GM11168 (cell line): ENCODE data around the gene CCDC146.
"Not testable (repeated sequence)": the region's sequence is repeated elsewhere in the genome, so short reads cannot be mapped to it uniquely, and the experiment has no call there.

Source experiments
- in situ Hi-C: fragments of 300-500 bp; cut with MboI; formaldehyde crosslinking; loops from one replicate; pipeline ENCODE4 v1.12.0; 2022; ENCODE audit warnings: low sequenced_read_pairs; ENCODE audit not compliant: unreplicated experiment

The CCDC146 gene

DNA sequence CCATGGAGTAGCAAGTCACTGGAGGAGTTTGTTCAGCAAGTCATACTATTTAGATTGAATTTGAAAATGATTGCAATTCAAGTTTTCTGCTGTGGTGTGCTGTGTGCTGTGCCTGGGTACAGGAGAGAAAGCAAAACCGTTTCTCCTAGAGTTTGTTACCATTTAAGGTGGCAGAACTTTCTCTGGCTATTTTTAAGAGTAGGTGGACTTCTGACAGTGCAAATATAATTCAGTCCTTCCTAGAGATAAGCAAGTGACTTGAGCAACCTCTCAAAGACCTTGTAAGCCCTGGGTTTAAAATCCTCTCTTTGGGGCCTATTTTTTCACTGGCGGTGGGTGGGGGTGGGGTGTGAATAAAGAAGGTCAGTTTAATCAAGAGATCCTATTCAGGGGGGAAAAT, 120.1 kb downstream of the CCDC146 start:
- in situ Hi-C loops = no loop called here

DNA sequence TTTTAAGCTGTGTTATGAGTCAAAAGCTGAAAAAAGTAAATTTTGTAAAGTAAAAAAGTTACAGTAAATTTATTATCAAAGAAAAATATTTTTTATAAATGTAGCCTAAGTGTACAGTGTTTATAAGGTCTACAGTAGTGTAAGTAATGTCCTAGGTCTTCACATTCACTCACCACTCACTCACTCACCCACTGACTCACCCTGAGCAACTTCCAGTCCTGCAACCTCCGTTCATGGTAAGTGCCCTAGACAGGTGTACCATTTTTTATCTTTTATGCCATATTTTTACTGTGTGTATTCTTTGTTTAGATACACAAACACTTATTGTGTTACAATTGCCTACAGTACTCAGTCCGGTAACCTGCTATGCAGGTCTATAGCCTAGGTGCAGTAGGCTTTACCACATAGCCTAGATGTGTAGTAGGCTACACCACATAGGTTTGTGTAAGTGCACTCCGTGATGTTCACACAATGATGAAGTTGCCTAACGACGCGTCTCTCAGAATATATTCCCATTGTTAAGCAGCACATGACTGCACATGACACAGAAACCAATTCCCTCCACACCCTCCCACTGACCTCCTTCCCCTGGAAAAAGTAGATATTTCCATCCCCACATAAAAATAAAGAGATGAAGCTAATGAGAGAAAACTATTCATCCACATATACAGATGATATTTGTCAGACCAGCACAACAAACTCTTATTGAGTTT, 122.0 kb downstream of the CCDC146 start:
- in situ Hi-C loops = no loop called here

DNA sequence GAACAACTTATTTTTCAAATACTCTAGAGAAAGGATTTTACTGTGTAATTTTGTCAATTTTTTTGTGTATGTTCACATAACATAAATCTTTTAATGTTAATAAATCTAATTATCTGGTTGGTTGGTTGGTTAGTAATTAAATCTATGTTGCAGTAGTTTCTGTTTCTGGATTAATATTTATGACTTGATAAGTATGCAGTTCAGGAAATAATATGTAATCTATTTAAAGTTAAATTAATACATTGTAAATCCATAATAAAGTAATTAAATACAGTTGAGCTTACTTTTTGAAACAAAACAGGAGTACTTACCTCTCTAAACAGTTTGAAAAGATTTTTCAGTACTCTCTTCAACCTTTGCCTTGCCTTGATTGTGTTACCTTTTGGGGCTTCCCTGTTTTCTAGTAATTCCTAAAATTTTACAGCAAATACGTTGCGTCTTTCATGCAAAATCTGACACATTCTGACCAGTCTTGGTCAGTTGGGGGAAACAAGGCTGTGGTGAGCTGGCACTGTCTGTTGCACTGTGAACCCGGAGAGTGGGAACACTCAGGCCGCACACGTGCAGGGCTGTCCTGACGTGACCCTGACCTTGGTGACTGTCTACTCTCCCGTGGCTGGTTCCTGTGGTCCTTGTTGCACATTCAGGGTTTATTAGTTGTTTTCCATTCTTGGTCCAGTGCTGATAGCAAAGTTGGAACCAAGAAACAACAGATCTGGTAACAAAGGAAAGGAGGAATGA, 122.8 kb downstream of the CCDC146 start:
- in situ Hi-C loops = loop anchor here (5.0 kb wide), 1 partner anchor 123 kb away; the partner anchor contains the start of gene CCDC146

GRCh38 chr7:77246026-77246640, 123.7 kb downstream of the CCDC146 start:
- in situ Hi-C loops = loop anchor here (5.0 kb wide), 1 partner anchor 124 kb away; the partner anchor contains the start of gene CCDC146

- in situ Hi-C loops = loop anchor here (5.0 kb wide), 1 partner anchor 125 kb away; the partner anchor contains the start of gene CCDC146
Measured at GRCh38 chr7:77247206-77247850, 124.9 kb downstream of the CCDC146 start.

- in situ Hi-C loops = loop anchor here (5.0 kb wide), 1 partner anchor 126 kb away; the partner anchor contains the start of gene CCDC146
Measured at GRCh38 chr7:77248154-77248553, 125.7 kb downstream of the CCDC146 start.

DNA sequence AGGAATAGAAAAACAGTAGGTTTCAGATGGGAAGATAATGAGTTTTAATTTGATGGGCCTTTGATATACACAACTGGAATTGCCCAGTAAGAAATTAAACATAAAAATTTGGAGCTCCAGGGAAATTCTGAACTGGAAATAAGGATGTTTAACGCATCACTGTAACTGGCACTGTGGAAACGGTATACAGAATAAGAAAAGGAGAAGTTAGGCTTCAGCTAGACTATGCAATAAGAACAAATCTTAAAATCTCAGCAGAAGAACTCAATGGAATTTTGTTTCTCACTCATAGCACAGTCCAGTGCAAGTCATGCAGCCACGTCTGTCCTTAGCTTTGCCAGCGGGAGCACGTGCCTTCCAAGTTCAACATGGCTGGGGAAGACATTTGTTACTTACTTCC, 130.1 kb downstream of the CCDC146 start:
- in situ Hi-C loops = loop anchor here (5.0 kb wide), 1 partner anchor 60 kb away; no protein-coding TSS in a partner anchor

DNA sequence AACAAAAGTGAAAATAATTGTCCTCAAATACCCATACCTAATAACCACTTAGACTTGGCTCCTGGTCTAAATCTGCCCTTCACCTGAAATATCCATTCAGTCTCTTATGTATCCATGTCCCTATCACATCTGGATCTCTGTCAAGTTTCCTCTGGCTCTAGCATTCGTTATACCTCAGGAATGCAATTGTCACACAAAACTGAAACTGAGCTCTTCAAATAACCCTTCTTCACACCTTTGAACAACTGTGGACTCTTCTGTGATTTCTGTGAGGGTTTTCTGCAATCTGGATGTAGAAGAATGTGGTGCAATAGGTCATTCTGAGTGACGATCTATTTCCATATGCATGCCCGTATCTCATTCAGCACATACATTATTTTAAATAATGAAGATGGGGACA, 130.7 kb downstream of the CCDC146 start:
- in situ Hi-C loops = loop anchor here (5.0 kb wide), 1 partner anchor 61 kb away; no protein-coding TSS in a partner anchor

DNA sequence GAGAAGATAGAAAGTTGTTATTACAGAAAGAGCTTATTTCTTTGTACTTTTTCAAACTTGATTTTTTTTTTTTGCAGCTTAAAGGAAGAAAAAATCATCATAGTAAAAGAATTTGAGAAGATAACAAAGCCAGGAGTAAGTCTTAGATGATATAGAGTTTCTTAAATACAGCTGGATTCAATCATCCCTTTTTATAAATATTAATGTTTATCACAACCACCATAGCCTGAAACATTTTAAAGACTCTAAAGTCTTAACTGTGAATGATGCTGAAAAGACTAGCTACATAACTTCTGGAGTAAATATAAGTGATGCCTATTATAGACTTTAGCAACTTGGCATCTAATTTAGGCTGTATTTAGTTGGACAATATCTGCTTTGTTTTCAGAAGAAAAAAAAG, 132.0 kb downstream of the CCDC146 start:
- in situ Hi-C loops = loop anchor here (5.0 kb wide), 1 partner anchor 62 kb away; no protein-coding TSS in a partner anchor

DNA sequence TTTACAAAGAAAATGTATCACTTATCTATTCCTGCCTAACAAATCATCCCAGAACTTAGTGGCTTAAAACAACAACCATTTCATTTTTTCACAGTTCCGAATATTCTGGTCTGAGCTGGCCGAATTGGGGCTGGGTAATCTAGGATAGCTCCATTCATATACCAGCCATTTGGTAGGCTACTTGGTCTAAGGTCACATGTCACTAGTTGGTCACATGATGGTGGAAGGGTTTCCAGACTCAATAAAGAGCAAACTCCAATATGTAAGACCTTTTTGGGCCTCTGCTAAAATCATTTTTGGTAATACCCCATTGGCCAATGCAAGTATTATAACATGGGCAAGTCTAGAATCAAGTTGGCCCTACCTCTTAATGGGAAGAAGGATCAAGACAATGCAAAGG, 132.5 kb downstream of the CCDC146 start:
- in situ Hi-C loops = loop anchor here (5.0 kb wide), 1 partner anchor 63 kb away; no protein-coding TSS in a partner anchor

DNA sequence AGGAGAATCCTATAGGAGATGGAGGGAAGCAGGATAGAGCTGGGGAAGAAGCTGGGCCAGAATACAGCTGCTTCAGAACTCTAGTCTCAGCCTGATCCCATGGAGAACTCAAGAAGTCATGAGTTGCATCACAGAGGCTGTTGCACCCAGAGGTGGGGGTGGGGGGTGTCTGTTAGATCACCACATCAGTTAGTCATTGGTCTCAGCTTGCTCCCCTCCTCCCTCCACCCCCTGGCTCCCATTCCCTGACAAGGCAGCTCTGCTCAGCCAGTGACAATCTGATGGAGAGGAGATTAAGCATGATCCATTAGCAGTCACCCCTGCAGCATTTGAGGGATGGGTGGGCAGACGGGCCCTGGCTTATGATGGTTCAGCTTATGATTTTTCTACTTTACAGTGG, 135.6 kb downstream of the CCDC146 start:
- in situ Hi-C loops = no loop called here

GRCh38 chr7:77258593-77258992, 136.2 kb downstream of the CCDC146 start:
- in situ Hi-C loops = no loop called here

- in situ Hi-C loops = no loop called here
Measured at GRCh38 chr7:77262316-77262715, 139.9 kb downstream of the CCDC146 start.

- in situ Hi-C loops = no loop called here
Measured at GRCh38 chr7:77265666-77266065, 143.3 kb downstream of the CCDC146 start.

- in situ Hi-C loops = no loop called here
Measured at GRCh38 chr7:77266291-77266794, 143.9 kb downstream of the CCDC146 start.

- in situ Hi-C loops = loop anchor here (5.0 kb wide), 1 partner anchor 53 kb away; no protein-coding TSS in a partner anchor
Measured at GRCh38 chr7:77269360-77270093, 147.1 kb downstream of the CCDC146 start.

GRCh38 chr7:77270094-77270480, 147.7 kb downstream of the CCDC146 start:
- in situ Hi-C loops = loop anchor here (5.0 kb wide), 1 partner anchor 52 kb away; no protein-coding TSS in a partner anchor

DNA sequence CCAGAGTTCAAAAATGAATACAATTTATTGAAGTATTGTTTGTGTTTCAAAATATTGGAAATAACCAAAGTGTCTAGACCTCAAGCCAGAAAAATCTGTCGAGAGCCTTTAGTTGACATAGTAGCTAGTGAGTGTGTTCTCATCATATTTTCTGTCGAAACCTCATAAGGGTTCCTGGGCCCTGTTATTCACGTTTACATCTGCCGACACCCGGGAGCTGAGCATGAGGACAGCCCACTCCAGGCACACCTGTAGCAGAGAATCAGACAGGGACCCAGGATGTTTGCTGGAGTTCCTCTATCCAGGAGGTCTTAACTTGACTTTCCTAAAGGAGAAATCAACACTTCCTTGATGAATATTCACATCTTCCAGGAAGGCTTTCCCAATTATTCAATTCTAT, 149.4 kb downstream of the CCDC146 start:
- in situ Hi-C loops = loop anchor here (5.0 kb wide), 1 partner anchor 51 kb away; no protein-coding TSS in a partner anchor

DNA sequence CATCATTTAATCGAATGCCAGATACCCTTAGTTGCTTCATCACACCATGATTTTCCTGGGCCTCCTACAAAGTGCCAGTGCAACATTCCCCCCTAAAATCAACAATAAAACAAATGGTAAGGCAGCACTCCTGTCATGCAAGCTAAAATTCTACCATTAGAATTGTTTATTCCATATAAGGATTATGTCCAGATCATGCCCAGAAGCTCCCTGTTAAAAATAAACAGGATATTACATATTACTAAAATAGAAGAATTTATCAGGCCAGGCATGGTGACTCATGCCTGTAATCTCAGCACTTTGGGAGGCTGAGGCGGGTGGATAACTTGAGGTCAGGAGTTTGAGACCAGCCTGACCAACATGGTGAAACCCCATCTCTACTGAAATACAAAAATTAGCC, 153.2 kb downstream of the CCDC146 start:
- in situ Hi-C loops = not testable (repeated sequence)
